GM12873 (cell line): ENCODE results near the gene ZNF783.

Experiments used
- TF ChIP-seq, protein P1 (sequence below): IDR thresholded peaks from 2 replicates; pipeline ENCODE4 v1.5.1; 2012; ENCODE audit warnings: low read depth, mild to moderate bottlenecking, moderate library complexity, low read length, control low read depth; ENCODE audit not compliant: insufficient read depth; ENCODE audit errors: missing control alignments

Gene ZNF783

DNA sequence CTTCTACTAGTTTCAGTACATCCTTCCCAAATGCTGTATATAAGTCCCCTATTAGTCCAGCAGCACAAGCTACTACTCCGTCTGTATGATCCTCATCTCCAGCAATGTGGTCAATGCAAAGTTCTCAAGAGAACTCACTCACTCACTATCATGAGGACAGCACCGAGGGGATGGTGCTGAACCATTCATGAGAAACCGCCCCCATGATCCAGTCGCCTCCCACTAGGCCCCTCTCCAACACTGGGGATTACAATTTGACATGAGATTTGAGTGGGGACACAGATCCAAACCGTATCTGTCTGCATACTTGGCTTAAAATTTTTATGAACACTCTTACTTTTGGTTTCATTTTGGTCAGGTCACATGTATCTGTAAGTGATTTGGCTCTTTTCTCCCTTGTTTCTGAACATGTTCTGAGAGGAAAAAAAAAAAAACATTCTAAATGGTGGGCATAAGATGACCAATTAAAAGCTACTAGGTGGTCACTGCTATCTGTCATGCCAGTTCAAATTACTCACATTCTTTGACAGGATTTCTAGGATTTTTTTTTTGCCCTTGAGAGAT is 60.1 kb downstream of the ZNF783 start:
- TF ChIP-seq, protein P1, sequence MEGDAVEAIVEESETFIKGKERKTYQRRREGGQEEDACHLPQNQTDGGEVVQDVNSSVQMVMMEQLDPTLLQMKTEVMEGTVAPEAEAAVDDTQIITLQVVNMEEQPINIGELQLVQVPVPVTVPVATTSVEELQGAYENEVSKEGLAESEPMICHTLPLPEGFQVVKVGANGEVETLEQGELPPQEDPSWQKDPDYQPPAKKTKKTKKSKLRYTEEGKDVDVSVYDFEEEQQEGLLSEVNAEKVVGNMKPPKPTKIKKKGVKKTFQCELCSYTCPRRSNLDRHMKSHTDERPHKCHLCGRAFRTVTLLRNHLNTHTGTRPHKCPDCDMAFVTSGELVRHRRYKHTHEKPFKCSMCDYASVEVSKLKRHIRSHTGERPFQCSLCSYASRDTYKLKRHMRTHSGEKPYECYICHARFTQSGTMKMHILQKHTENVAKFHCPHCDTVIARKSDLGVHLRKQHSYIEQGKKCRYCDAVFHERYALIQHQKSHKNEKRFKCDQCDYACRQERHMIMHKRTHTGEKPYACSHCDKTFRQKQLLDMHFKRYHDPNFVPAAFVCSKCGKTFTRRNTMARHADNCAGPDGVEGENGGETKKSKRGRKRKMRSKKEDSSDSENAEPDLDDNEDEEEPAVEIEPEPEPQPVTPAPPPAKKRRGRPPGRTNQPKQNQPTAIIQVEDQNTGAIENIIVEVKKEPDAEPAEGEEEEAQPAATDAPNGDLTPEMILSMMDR, result no peak

DNA sequence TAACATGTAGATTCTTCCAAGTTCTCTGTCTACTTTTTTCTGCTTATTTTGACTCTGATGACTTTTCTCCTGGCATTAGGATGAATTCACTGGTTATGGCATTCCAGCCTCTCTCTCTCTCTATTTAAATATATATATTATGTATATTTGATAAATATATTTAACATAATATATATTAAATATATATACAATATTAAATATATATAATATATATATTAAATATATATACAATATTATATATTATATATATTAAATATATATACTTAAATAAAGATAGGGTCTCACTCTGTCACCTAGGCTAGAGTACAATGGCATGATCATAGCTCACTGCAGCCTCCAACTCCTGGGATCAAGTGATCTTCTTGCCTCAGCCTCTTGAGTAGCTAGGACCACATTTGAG is 60.7 kb downstream of the ZNF783 start:
- TF ChIP-seq, protein P1, result no peak

DNA sequence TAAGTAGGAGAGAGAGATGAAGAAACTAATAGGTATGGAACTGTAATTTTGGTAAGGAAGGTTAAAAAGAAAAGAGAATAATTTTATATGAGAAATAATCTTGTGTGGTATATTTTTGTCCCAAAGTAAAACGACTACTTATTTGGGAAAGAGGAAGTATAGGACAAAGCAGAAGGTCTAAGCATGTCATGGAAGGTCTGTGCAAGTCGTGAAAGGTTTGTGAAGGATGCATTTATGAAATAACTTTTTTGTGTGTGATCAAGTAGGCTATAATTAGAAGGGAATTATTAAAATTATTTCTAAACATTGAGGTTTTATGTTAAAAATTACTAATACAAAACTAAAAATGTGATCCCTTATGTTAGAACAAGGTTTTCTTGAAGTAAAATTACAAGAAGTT is 63.3 kb downstream of the ZNF783 start:
- TF ChIP-seq, protein P1, result no peak

DNA sequence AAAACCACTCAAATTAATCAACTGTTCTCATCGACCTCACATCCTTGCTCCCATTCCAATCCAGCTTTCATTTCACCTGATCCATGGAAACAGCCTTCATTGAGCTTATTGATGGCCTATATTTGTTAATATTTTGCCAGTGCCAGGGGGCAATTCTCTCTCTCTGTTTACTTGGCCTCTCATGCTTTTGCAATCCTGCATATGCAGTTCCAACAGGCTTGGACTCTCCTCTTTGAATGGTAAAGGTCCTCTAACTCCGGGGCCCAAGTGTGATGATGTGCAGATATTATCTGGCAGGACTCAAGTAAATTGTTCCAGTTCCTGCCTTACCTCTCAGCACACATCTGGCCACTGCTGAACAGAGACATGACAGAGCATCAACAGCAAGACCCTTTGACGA is 67.3 kb downstream of the ZNF783 start:
- TF ChIP-seq, protein P1, result no peak

DNA sequence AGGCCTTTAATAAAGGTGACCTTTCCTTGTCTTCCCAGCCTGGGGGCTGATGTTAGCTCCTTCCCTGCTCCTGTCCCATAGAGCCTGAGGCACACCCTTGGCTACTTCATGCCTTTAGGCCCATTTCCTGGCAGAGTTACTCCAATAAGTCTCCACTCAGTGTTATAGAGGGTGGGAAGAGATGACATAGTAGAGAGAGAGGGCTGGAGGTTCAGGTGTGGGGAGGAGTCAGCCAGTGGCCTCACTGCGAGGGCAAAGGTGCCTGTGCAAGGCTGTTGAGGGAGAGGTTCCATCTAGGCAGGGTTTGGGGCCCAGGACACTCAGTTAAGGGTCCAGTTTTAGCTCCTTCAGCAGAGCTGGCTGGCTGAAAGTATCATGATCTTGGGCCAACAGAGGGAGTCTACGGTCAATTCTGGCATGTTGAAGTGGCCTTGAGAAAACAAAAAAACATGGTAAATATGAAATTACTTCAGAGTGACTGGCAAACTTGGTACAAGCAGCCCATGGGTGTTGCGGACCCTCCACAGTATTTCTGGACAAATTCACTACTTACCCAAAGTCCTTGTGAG is 67.9 kb downstream of the ZNF783 start:
- TF ChIP-seq, protein P1, result no peak

DNA sequence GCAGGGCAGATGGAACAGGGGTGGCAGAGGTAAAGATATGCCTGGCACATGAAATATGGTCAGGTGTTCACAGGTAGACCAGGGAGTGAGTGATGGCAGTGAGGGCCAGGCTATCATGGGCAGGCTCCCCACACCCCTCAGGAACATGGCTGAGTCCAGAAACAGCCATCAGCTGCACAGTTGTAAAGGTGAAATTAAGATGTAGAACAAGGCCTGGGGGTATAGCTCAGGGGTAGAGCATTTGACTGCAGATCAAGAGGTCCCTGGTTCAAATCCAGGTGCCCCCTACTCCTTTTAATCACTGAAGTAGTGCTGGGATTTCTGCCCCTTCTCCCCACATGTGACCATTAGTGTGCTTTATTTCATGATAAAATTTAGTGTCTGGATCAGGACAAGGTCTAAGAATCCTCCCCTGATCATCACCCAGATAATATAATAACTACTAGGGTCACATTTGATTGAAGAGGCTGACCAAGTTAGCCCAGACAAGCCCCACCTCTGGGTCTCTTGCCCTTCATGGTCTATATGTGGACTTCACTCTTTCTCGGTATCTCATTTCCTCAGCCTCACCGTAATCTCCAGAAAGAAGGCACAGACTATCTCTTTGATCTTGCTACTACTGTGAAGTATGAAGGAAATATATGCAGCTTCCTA is 69.0 kb downstream of the ZNF783 start:
- TF ChIP-seq, protein P1, result no peak

DNA sequence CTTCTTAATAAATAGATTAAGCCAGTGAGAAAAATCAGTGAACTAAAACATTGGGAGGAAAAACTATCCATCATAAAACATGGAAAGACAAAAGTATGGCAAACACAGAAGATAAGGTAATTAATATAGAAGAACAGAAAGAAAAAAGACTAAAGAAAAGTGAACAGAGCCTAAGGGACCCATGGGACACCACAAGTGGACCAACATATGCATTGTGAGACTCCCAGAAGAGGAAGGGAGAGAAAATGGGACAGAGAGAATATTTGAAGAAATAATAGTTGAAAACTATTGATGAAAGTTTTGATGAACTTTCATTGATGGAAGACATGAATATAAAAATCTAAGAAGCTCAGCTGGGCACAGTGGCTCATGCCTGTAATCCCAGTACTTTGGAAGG is 71.3 kb downstream of the ZNF783 start:
- TF ChIP-seq, protein P1, result no peak
